Parathyroid adenoma (tissue), 2 donors: ENCODE data around the gene MANBA.
"Not testable (repeated sequence)": the region's sequence is repeated elsewhere in the genome, so short reads cannot be mapped to it uniquely, and the experiment has no call there.

Source experiments
- H2AFZ ChIP-seq: fragments of 300-600 bp; sonication (generic); one replicate; pipeline ENCODE4 v1.7.0; 2017; ENCODE audit warnings: antibody characterized with exemption, mild to moderate bottlenecking
- H3K27ac ChIP-seq: fragments of 300-600 bp; sonication (generic); one replicate; pipeline ENCODE4 v1.7.0; 2017
- H3K27me3 ChIP-seq: fragments of 300-600 bp; sonication (generic); one replicate; pipeline ENCODE4 v1.7.0; 2017; ENCODE audit warnings: low read length; ENCODE audit not compliant: control insufficient read depth, insufficient read depth
- H3K36me3 ChIP-seq: fragments of 300-600 bp; sonication (generic); one replicate; pipeline ENCODE4 v1.7.0; 2017; ENCODE audit warnings: low read length; ENCODE audit not compliant: control insufficient read depth, insufficient read depth
- H3K4me1 ChIP-seq: fragments of 300-600 bp; sonication (generic); one replicate; pipeline ENCODE4 v1.7.0; 2017; ENCODE audit warnings: control low read depth
- H3K4me2 ChIP-seq: fragments of 300-600 bp; sonication (generic); one replicate; pipeline ENCODE4 v1.7.0; 2017; ENCODE audit warnings: low read length
- H3K4me3 ChIP-seq: fragments of 300-600 bp; sonication (generic); one replicate; pipeline ENCODE4 v1.7.0; 2017; ENCODE audit warnings: low read depth, low read length
- H3K79me2 ChIP-seq: fragments of 300-600 bp; sonication (generic); one replicate; pipeline ENCODE4 v1.7.0; 2017; ENCODE audit warnings: control low read depth
- H3K9ac ChIP-seq: fragments of 300-600 bp; sonication (generic); one replicate; pipeline ENCODE4 v1.7.0; 2017; ENCODE audit warnings: mild to moderate bottlenecking
- H3K9me3 ChIP-seq: fragments of 300-600 bp; sonication (generic); one replicate; pipeline ENCODE4 v1.7.0; 2017; ENCODE audit warnings: low read length; ENCODE audit not compliant: control insufficient read depth
- TF ChIP-seq, protein P1 (sequence below): fragments of 300-600 bp; sonication (generic); IDR thresholded peaks from one replicate; pipeline ENCODE4 v1.7.0; 2017; ENCODE audit warnings: antibody characterized with exemption, mild to moderate bottlenecking
- donor health status: primary hyperparathyroidism.

Gene MANBA

DNA sequence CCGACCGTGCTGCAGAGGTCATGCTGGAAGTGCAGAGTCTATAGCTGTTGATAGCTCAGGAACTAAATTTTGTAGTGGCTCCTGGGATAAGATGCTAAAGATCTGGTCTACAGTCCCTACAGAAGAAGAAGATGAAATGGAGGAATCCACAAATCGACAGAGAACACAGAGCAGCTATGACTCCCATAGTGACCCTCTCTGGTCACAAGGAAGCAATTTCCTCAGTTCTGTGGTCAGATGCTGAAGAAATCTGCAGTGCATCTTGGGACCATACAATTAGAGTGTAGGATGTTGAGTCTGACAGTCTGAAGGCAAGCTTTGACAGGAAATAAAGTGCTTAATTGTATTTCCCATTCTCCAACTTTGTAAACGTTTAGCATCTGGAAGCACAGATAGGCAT, 8.8 kb downstream of the MANBA start:
- no peak overlapping the region for H3K27ac ChIP-seq
- H3K4me3 ChIP-seq, result no peak overlapping the region
- no peaks in the 10 kb centered on the region for H3K4me1 ChIP-seq
- H3K9ac ChIP-seq, result no peak overlapping the region
- H3K4me2 ChIP-seq, result no peak overlapping the region
- peaks cover 2% of the 10 kb centered on the region for H3K79me2 ChIP-seq
- H3K9me3 ChIP-seq, result no peaks in the 10 kb centered on the region
- no peak overlapping the region for H2AFZ ChIP-seq
- no peaks in the 10 kb centered on the region for H3K36me3 ChIP-seq
- H3K27me3 ChIP-seq, result no peaks in the 10 kb centered on the region
- TF ChIP-seq, protein P1, sequence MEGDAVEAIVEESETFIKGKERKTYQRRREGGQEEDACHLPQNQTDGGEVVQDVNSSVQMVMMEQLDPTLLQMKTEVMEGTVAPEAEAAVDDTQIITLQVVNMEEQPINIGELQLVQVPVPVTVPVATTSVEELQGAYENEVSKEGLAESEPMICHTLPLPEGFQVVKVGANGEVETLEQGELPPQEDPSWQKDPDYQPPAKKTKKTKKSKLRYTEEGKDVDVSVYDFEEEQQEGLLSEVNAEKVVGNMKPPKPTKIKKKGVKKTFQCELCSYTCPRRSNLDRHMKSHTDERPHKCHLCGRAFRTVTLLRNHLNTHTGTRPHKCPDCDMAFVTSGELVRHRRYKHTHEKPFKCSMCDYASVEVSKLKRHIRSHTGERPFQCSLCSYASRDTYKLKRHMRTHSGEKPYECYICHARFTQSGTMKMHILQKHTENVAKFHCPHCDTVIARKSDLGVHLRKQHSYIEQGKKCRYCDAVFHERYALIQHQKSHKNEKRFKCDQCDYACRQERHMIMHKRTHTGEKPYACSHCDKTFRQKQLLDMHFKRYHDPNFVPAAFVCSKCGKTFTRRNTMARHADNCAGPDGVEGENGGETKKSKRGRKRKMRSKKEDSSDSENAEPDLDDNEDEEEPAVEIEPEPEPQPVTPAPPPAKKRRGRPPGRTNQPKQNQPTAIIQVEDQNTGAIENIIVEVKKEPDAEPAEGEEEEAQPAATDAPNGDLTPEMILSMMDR, result no peak

DNA sequence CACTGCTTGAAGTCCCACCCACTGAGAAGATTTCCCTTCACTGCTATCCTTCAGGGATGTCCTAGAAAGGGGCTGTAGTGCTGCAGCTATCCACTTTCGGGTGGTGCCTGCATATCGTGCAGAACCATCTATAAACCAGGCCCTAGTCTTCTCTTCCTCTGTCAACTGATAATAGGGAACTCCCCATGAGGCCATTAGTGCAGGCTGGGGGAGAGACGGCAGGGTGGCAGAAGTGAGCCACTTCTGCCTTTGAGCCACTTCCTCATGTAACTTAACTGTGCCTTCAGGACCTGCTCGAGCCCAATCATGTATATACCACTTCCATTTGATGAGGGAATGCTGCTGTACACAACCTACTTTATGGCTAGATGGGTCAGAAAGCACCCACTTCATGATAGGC, 17.4 kb downstream of the MANBA start:
- not testable (repeated sequence) for H3K9ac ChIP-seq

DNA sequence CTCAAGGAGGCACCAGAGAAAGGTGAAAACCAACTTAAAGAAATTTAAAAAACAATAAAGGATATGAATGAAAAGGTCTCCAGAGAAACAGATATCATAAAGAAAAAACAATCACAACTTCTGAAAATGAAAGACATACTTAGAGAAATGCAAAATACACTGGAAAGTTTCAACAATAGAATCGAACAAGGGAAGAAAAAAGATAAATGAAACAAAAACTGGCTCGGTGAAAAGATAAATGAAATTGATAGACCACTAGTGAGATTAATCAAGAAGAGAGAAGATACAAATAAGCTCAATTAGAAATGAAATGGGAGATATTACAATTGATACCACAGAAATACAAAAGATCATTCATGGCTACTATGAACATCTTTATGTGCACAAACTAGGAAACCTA, 22.0 kb downstream of the MANBA start:
- not testable (repeated sequence) for H3K36me3 ChIP-seq, H3K27me3 ChIP-seq, H3K9me3 ChIP-seq, H3K4me2 ChIP-seq, H2AFZ ChIP-seq, H3K9ac ChIP-seq, H3K4me1 ChIP-seq, H3K4me3 ChIP-seq, H3K27ac ChIP-seq, H3K79me2 ChIP-seq

More for the DNA sequence above, 17.4 kb downstream of the MANBA start:
- H2AFZ ChIP-seq, H3K4me3 ChIP-seq, H3K9me3 ChIP-seq, H3K27ac ChIP-seq, H3K79me2 ChIP-seq, H3K4me1 ChIP-seq, H3K27me3 ChIP-seq, H3K4me2 ChIP-seq, H3K36me3 ChIP-seq: not testable (repeated sequence)

DNA sequence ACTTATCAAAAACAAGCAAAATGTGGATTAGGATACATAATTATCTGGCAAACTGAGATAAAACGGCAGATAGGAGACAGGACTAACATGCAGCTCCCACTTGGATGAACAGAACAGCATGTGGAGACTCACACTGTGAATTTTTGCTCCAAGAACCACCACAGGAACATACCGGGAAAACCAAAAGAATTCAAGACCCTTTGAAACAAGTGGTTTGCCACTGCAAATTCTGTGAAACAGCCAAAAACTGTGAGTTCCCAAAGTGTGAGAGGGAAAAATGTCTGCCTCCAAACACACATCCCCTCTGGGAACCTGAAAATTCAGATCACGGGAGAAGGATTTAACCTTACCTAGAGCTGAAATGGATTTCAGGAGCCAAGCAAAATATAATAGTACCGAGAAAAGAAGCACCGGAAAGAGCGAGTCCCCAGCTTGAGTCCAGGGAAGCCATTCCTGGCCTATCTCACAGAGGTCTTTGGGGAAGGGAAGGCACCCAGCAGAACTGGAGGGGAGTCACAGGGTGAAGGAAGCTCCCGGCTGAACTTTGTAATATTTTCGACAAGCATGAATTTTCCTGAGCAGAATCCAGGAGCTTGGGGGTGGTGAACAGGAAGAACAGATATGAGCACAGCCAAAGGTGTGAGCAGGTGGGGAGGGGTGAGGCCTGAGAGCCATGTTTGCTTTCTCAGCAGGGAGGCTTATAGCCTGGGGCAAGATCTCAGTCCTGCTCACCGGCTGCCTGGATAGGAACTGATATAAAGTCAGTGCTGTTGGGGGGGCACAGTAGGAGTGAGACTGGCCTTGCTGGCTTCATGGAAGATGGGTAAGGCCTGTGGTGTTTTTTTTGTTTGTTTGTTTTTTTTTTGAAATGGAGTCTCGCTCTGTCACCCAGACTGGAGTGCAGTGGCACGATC, 23.9 kb downstream of the MANBA start:
- H3K27ac ChIP-seq, result no peak overlapping the region
- no peak overlapping the region for H3K4me3 ChIP-seq
- H3K9ac ChIP-seq, result no peak overlapping the region
- H3K36me3 ChIP-seq, result no peaks in the 10 kb centered on the region
- H3K9me3 ChIP-seq, result no peaks in the 10 kb centered on the region
- H3K4me2 ChIP-seq, result no peak overlapping the region
- peaks cover 5% of the 10 kb centered on the region for H3K79me2 ChIP-seq
- H3K27me3 ChIP-seq, result no peaks in the 10 kb centered on the region
- no peaks in the 10 kb centered on the region for H3K4me1 ChIP-seq
- TF ChIP-seq, protein P1, result no peak
- H2AFZ ChIP-seq, result no peak overlapping the region

DNA sequence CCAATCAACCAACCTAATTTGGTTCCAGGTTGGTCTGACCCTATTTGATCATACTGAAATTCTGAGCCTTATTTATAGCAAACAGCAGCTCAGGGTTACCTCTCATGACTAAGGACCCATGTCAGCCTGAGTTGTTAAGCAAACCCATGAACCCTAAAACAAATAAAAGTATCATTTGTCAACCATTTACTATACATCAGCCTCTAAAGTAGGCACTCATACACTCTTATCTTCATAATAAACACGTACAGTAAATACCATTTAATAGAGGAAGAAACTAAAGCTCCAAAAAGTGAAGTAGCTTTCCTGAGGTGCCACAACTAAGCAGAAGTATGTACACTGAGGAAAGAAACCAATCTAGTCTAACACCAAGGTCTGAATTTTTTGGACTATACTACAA, 25.2 kb downstream of the MANBA start:
- H3K36me3 ChIP-seq, result no peaks in the 10 kb centered on the region
- H3K9ac ChIP-seq, result no peak overlapping the region
- H3K4me1 ChIP-seq, result no peaks in the 10 kb centered on the region
- TF ChIP-seq, protein P1, result no peak
- H3K4me3 ChIP-seq, result no peak overlapping the region
- H2AFZ ChIP-seq, result no peak overlapping the region
- no peaks in the 10 kb centered on the region for H3K27me3 ChIP-seq
- no peaks in the 10 kb centered on the region for H3K9me3 ChIP-seq
- H3K4me2 ChIP-seq, result no peak overlapping the region
- H3K79me2 ChIP-seq, result peaks cover 2% of the 10 kb centered on the region
- H3K27ac ChIP-seq, result no peak overlapping the region
